A549 (cell line): ENCODE measurements around the gene ATP10A. TPM values are rescaled to one million over a fixed set of nuclear protein-coding genes. Genes with fewer than 3 reads are reported as not detected.

Experiments
- ATAC-seq, 2 experiments: fragments of 200-7000 bp in 1 of 2; fragments of >200 bp in 1 of 2; cut with Nextera tagmentation in 1 of 2; cut with Tn5 transposase in 1 of 2; 3 replicates each; pipeline versions ENCODE4 v1.8.0 to v1.9.1; 2018 to 2020; ENCODE audit warnings: mild to moderate bottlenecking in 1 of 2, moderate library complexity in 1 of 2
- CTCF ChIA-PET: fragments of 300-600 bp; sonication (Branson Sonifier 250); formaldehyde crosslinking; extraction: SDS; loops from one replicate; lab custom pipeline; 2021; ENCODE audit warnings: antibody characterized with exemption, inconsistent platforms; lab: Yijun Ruan, JAX
- POLR2A ChIA-PET: fragments of 350-600 bp; formaldehyde crosslinking; extraction: SDS; loops from one replicate; lab custom pipeline; 2021; ENCODE audit warnings: antibody characterized with exemption, inconsistent platforms; lab: Yijun Ruan, JAX
- DNase-seq, 2 experiments: peaks; one replicate each; pipeline versions ENCODE4 v3.0.0 to v3.0.0-alpha.2; 2011 to 2016; ENCODE audit warnings: low read depth in 1 of 2, low spot score in 1 of 2
- FAIRE-seq: peaks from 2 replicates; lab custom pipeline; 2011; peaks lifted over from hg19 to GRCh38; lab: Jason Lieb, UNC
- H3K27ac ChIP-seq, 2 experiments: fragments of >200 bp; sonication (Bioruptor Twin); formaldehyde crosslinking; 3 replicates each; pipeline ENCODE4 v1.5.1; 2016 to 2017
- H3K4me1 ChIP-seq: fragments of >200 bp; sonication (Bioruptor Twin); formaldehyde crosslinking; 3 replicates; pipeline ENCODE4 v1.6.1; 2016
- H3K4me2 ChIP-seq: fragments of >200 bp; sonication (Bioruptor Twin); formaldehyde crosslinking; 3 replicates; pipeline ENCODE4 v1.6.1; 2016
- H3K4me3 ChIP-seq: fragments of >200 bp; sonication (Bioruptor Twin); formaldehyde crosslinking; 3 replicates; pipeline ENCODE4 v1.5.1; 2016
- H3K9me3 ChIP-seq: fragments of >200 bp; sonication (Bioruptor Twin); formaldehyde crosslinking; 3 replicates; pipeline ENCODE4 v1.6.1; 2016
- BCL3 ChIP-seq: fragments of >200 bp; sonication (Bioruptor Twin); formaldehyde crosslinking; IDR thresholded peaks from 3 replicates; pipeline ENCODE4 v1.6.1; 2016
- BHLHE40 ChIP-seq: IDR thresholded peaks from 2 replicates; pipeline ENCODE4 v1.6.1; 2012; ENCODE audit warnings: low read depth, low read length, inconsistent platforms
- CBX2 ChIP-seq: fragments of 200-600 bp; sonication (generic); IDR thresholded peaks from 2 replicates; pipeline ENCODE4 v1.6.1; 2016; ENCODE audit warnings: low read depth, mild to moderate bottlenecking, borderline replicate concordance
- CEBPB ChIP-seq, 2 experiments: fragments of >200 bp in 1 of 2; sonication (Bioruptor Twin) in 1 of 2; formaldehyde crosslinking in 1 of 2; IDR thresholded peaks; 2 replicates each; pipeline ENCODE4 v1.6.1; 2012 to 2016
- EHMT2 ChIP-seq: fragments of 200-600 bp; sonication (generic); IDR thresholded peaks from 2 replicates; pipeline ENCODE4 v1.6.1; 2016; ENCODE audit warnings: antibody characterized with exemption, low read depth, mild to moderate bottlenecking, moderate library complexity
- ELK1 ChIP-seq: fragments of 150-350 bp; IDR thresholded peaks from 2 replicates; pipeline ENCODE4 v1.6.1; 2014; ENCODE audit warnings: low read depth, mild to moderate bottlenecking, low read length
- ESRRA ChIP-seq: fragments of 150-350 bp; IDR thresholded peaks from 2 replicates; pipeline ENCODE4 v1.6.1; 2014; ENCODE audit warnings: mild to moderate bottlenecking, low read length, borderline replicate concordance
- FOSB ChIP-seq: fragments of 250-450 bp; sonication (Bioruptor Pico); IDR thresholded peaks from 2 replicates; pipeline ENCODE4 v1.5.0; 2020; ENCODE audit warnings: mild to moderate bottlenecking, moderate library complexity
- FOSL2 ChIP-seq, 2 experiments: fragments of 450-650 bp in 1 of 2; fragments of >200 bp in 1 of 2; sonication (Bioruptor Twin) in 1 of 2; formaldehyde crosslinking; IDR thresholded peaks; 2 replicates each; pipeline versions ENCODE4 v1.5.0 to v1.6.1; 2016 to 2020; ENCODE audit warnings: mild to moderate bottlenecking in 1 of 2, moderate library complexity in 1 of 2
- JUN ChIP-seq, 2 experiments: fragments of >200 bp; sonication (Bioruptor Twin); formaldehyde crosslinking; IDR thresholded peaks; 2 replicates in 1 of 2; 3 replicates in 1 of 2; pipeline ENCODE4 v1.6.1; 2016 to 2017
- KDM5A ChIP-seq: fragments of 200-600 bp; sonication (generic); IDR thresholded peaks from 2 replicates; pipeline ENCODE4 v1.6.1; 2016; ENCODE audit warnings: antibody characterized with exemption, mild to moderate bottlenecking
- MAFK ChIP-seq: fragments of 450-650 bp; IDR thresholded peaks from 2 replicates; pipeline ENCODE4 v1.6.1; 2014; ENCODE audit not compliant: partially characterized antibody
- MAX ChIP-seq: IDR thresholded peaks from 2 replicates; pipeline ENCODE4 v1.6.1; 2012
- MYC ChIP-seq: IDR thresholded peaks from 2 replicates; pipeline ENCODE4 v1.6.1; 2012; ENCODE audit warnings: mild to moderate bottlenecking, inconsistent platforms, low read length, improper control_type of control experiment, borderline replicate concordance
- NFE2L2 ChIP-seq: fragments of 150-350 bp; conservative IDR thresholded peaks from 2 replicates; pipeline ENCODE4 v1.6.1; 2014; ENCODE audit warnings: low read length
- NPAS2 ChIP-seq: fragments of 250-450 bp; sonication (Bioruptor Pico); IDR thresholded peaks from 2 replicates; pipeline ENCODE4 v1.8.0; 2022; ENCODE audit warnings: mild to moderate bottlenecking, moderate library complexity, borderline replicate concordance
- NR3C1 ChIP-seq: fragments of >200 bp; sonication (Bioruptor Twin); formaldehyde crosslinking; IDR thresholded peaks from 3 replicates; pipeline ENCODE4 v1.6.1; 2017
- PHF8 ChIP-seq: fragments of 200-600 bp; sonication (generic); IDR thresholded peaks from 2 replicates; pipeline ENCODE4 v1.6.1; 2016; ENCODE audit warnings: low read depth, mild to moderate bottlenecking, antibody characterized with exemption, moderate library complexity, borderline replicate concordance
- POLR2A ChIP-seq: IDR thresholded peaks from 2 replicates; pipeline ENCODE4 v1.6.1; 2012; ENCODE audit warnings: mild to moderate bottlenecking, low read length
- RAD21 ChIP-seq, 2 experiments: fragments of >200 bp in 1 of 2; sonication (Bioruptor Twin) in 1 of 2; formaldehyde crosslinking in 1 of 2; IDR thresholded peaks in 1 of 2; conservative IDR thresholded peaks in 1 of 2; 2 replicates in 1 of 2; 3 replicates in 1 of 2; pipeline ENCODE4 v1.6.1; 2012 to 2018; ENCODE audit warnings: inconsistent platforms in 1 of 2
- RCOR1 ChIP-seq: fragments of 150-350 bp; IDR thresholded peaks from 2 replicates; pipeline ENCODE4 v1.6.1; 2014; ENCODE audit warnings: antibody characterized with exemption, low read length, low read depth
- REST ChIP-seq: fragments of 200-600 bp; sonication (generic); IDR thresholded peaks from 2 replicates; pipeline ENCODE4 v1.6.1; 2016; ENCODE audit warnings: antibody characterized with exemption, mild to moderate bottlenecking, moderate library complexity
- RNF2 ChIP-seq: fragments of 200-600 bp; sonication (generic); IDR thresholded peaks from 2 replicates; pipeline ENCODE4 v1.6.1; 2016; ENCODE audit warnings: low read depth, mild to moderate bottlenecking, antibody characterized with exemption, moderate library complexity, borderline replicate concordance
- SREBF2 ChIP-seq: fragments of 450-650 bp; IDR thresholded peaks from 2 replicates; pipeline ENCODE4 v1.6.1; 2014; ENCODE audit warnings: mild to moderate bottlenecking, moderate library complexity
- TP53 ChIP-seq: fragments of 250-450 bp; sonication (Bioruptor Pico); IDR thresholded peaks from 2 replicates; pipeline ENCODE4 v1.5.0; 2021; ENCODE audit warnings: mild to moderate bottlenecking, moderate library complexity
- USF2 ChIP-seq: fragments of 450-650 bp; IDR thresholded peaks from 2 replicates; pipeline ENCODE4 v1.6.1; 2014; ENCODE audit warnings: antibody characterized with exemption
- ZC3H11A ChIP-seq: fragments of 450-650 bp; IDR thresholded peaks from 2 replicates; pipeline ENCODE4 v1.6.1; 2014; ENCODE audit warnings: antibody characterized with exemption, mild to moderate bottlenecking
- ZSCAN20 ChIP-seq: fragments of 250-450 bp; sonication (Bioruptor Pico); IDR thresholded peaks from 2 replicates; pipeline ENCODE4 v1.8.0; 2022; ENCODE audit warnings: mild to moderate bottlenecking, moderate library complexity
- WGBS: methylation state at CpG from one replicate; pipeline ENCODE4 v1.1.6; 2017; ENCODE audit errors: missing lambda C conversion rate; 5-methylcytosine and 5-hydroxymethylcytosine counted together
- polyA plus RNA-seq, 4 experiments: library from polyadenylated mRNA; depleted of rRNA in 3 of 4; stranded (reverse); fragments of >200 nt; fragmentation: RNase III in 1 of 4; extraction: RNeasy Plus Mini Kit Qiagen cat#74134 plus additional on column Dnase treatment in 1 of 4; gene quantifications; 2 replicates in 3 of 4; 3 replicates in 1 of 4; pipeline ENCODE4 v1.2.3, GENCODE V29; 2011 to 2017

Gene ATP10A
- polyA plus RNA-seq, 2 of the 4 experiments (the other 2 are of a cell fraction) = 5.9 to 7.6 TPM

GRCh38 chr15:25719101-25719985, 143.8 kb downstream of the ATP10A start (continued):
- TF ChIP-seq ELK1 (no peak), NR3C1 (no peak), RNF2 (no peak), FOSB (CRISPR knock-in tag) (no peak), BHLHE40 (no peak), ZC3H11A (no peak)

GRCh38 chr15:25718597-25718996, 144.5 kb downstream of the ATP10A start:
- Histone ChIP-seq H3K4me2 (no peak overlapping the region), H3K4me1 (no peaks in the 10 kb centered on the region), H3K9me3 (no peaks in the 10 kb centered on the region), H3K4me3 (no peak overlapping the region), H3K27ac (no peak overlapping the region)
- ChIA-PET CTCF (interaction anchor here (2.4 kb wide), 1 partner anchor 9 kb away, joined by 6 read pairs; no protein-coding TSS in a partner anchor), POLR2A (no interaction called here)
- DNase-seq = no peak
- no peak for ATAC-seq
- WGBS = 94% methylated on average over 5 of the region's 8 CpGs
- TF ChIP-seq TP53 (no peak), PHF8 (no peak), MYC (no peak), RNF2 (no peak), KDM5A (no peak), CEBPB (IDR thresholded peaks at IDR 0.05) (no peak), MAX (no peak), RCOR1 (no peak)
- no peak for FAIRE-seq

- CTCF ChIA-PET = interaction anchor here (2.4 kb wide), 1 partner anchor 8 kb away, joined by 6 read pairs; no protein-coding TSS in a partner anchor
- TF ChIP-seq CBX2 (no peak), EHMT2 (no peak), NPAS2 (CRISPR knock-in tag) (no peak), ZSCAN20 (CRISPR knock-in tag) (no peak), ESRRA (no peak), NFE2L2 (no peak), PHF8 (no peak), MAX (no peak), JUN (IDR thresholded peaks at IDR 0.05) (no peak), FOSL2 (IDR thresholded peaks at IDR 0.05) (no peak), FOSL2 (CRISPR knock-in tag; IDR thresholded peaks at IDR 0.05) (no peak), POLR2A (no peak), BCL3 (no peak), USF2 (no peak), RAD21 (conservative IDR thresholded peaks at IDR 0.05 in 1 of 2, IDR thresholded peaks at IDR 0.05 in 1 of 2) (no peak), SREBF2 (no peak), REST (no peak), MAFK (no peak)
Measured at GRCh38 chr15:25718169-25718536, 145.0 kb downstream of the ATP10A start.

More at GRCh38 chr15:25718169-25718536, 145.0 kb downstream of the ATP10A start:
- ATAC-seq = no peak
- WGBS = 91% methylated on average over 19 of the region's 20 CpGs
- FAIRE-seq = no peak
- no peaks in the 10 kb centered on the region for H3K4me1 ChIP-seq
- H3K4me2 ChIP-seq = no peak overlapping the region
- no peaks in the 10 kb centered on the region for H3K9me3 ChIP-seq
- H3K4me3 ChIP-seq = no peak overlapping the region
- DNase-seq = no peak
- POLR2A ChIA-PET = no interaction called here
- no peak overlapping the region for H3K27ac ChIP-seq
